UCSD-AML1 (cell line): ENCODE results near the gene TPRN.

Experiments used
- DNase-seq: peaks from one replicate; lab custom pipeline; 2025; ENCODE audit not compliant: unreplicated experiment; lab: John Stamatoyannopoulos, UW

TPRN gene

DNA sequence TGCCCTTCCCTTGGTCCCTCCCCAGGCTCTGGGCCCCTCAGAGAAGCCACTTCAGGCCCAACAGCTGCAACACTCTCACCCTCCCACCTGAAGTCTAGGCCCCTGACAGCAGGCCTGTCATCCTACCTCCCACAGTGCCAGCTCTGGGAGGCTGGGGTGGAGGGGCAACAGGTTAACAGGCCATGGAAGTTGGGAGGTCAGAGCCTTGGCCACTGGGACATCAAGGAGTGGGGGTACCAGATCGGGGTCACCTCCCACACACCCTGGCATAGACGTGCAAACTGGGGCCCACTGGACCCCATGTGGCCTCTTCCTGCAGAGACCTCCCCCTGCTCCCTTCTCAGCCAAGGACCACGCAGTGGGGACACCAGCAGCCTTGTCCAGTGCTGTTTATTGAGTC is 9.3 kb downstream of the TPRN start:
- DNase-seq = no peak

DNA sequence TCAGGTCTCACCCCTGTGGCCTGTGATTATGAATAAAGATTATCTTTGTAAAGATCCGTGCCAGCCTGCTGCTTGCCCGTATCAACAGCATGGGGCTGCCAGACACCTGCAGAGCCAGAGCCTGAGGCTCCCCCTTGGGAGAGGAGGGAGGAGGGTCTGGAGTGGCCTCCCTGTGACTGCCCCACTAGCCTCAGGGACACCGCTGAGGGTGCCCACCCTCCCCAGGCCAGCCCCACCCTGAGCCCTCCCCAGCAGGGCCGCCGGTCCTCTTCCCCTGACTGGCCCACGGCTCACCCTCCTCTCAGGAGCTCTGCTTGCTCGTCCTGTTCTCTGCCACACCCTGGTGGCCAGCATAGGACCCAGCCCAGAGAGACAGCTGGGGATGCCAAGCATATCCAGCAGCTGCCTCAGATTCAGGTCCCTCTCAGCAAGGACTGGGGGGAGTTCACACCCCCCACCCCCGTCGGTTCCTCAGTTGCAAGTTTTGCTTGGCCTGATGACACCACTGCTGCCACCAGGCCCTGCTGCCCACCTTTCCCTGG is 10.2 kb downstream of the TPRN start:
- DNase-seq = no peak

DNA sequence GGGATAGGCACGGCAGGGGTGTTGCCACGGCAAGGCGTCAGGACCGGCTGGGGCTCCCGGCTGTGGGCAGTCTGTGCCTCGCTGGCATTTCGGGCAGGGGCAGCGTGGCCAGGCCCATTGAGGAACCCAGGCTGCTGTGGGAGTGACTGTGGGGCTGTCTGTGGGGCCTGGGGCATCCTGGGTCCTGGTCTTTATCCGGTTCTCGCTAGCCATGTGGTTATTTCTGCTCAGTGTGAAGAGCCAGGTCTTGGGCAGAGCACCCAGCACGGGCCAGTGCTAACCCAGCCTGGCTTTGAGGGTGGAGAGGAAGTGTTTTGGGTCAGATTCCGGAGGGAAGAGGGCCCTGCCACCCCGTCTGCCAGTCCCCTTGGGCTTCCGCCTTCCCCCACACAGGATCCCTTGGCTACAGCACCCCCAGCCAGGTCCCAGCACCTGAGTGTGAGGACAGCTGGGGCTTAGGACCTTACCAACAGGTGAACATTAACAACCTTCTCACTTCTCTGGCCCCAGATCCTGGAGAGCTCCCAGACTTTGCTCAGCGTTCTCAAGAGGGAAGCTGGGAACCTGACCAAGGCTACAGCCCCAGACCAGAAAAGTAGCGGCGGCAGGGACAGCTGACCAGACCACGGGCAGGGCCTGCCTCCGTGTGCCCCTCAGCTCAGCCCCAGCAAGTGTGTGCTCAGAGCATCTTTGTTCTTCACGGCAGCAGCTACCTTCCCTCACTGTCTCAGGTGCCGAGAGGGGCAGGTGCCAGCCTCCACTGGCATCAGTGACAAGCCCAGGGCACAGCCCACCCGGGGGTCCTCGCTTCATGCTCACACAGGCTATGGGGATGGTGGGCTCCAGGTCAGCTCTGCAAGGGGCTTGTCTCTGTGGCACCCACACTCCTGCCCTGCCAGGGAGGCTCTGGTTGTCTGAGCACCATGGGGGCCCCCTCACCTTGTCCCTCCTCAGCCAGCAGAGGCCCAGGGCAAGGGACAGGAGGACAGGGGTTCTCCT is 10.9 kb downstream of the TPRN start:
- DNase-seq = no peak

DNA sequence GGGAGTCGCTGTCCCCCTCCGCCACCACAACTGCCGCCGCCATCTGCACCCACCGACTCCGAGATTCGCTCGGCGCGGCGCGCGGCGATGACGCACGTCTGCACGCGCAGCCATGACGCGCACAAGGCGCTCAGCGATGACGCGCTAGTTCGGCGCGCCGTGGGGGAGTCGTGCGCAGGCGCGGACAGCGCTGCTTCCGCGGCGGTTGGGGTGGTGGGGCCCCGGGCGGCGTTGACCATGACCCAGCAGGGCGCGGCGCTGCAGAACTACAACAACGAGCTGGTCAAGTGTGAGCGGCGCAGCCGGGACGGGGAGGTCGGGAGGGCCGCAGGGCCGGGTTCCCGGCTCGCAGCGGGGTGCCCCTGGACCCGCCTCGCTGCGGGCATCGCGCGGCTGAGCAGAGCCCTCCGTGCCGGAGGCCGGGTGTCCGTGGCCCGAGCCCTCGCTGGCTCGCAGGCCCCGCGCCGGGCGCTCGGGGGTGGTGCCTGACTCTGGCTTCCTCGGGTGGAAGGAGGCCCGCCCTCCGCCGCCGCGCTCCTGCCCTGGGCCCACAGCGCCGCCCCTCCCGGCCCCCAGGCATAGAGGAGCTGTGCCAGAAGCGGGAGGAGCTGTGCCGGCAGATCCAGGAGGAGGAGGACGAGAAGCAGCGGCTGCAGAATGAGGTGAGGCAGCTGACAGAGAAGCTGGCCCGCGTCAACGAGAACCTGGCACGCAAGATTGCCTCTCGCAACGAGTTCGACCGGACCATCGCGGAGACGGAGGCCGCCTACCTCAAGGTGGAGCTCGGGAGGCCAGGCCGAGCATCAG is 11.8 kb downstream of the TPRN start, which contains the start of the genes ANAPC2 and SSNA1:
TSS of gene ANAPC2 (minus strand) at position 71 of the 807 bp plus-strand sequence. CDS start at position 43, 28 bp downstream.
TSS of gene SSNA1 (plus strand) at position 187 of the 807 bp plus-strand sequence. CDS start at position 238, 51 bp downstream.
- DNase-seq = peak; percentile 97

DNA sequence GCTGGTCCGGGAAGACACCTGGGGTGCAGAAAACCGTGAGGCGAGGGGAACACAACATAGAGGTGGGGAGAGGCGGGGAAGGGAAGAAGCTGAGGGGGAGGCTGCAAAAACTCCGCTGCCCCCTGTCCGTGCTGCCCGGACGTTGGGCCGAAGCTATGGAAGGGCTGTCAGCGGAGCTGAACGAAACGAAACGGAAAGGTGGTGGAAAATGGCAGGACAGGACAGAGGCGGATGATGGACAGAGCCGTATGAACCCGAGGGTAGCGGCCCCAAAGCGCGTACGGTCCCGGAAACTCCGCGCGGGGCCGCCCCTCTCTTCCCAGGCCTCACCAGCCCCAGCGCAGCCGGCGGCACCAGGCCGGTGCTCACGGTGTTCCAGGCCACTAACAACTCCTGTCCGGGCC is 12.5 kb downstream of the TPRN start:
- DNase-seq = no peak

DNA sequence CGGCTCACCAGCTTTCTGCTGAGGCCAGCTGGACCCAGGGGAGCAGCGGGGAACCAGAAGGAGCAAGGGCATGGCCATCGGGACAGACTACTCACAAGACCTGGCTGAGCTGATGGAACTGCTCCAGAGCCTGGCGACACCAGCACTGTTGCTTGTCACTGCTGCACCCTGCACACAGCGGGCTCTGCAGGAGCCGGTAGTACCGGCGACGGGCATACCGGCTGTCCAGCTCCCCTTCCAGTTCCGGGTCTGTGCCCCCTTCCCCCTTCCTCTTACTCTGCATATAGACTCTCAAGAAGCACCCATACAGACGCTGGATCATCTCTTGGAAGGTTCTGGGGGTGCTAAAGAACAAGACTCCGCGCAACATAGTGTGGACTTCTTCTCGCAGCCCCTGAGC is 13.2 kb downstream of the TPRN start:
- DNase-seq = no peak

GRCh38 chr9:137186385-137186784 is 14.2 kb downstream of the TPRN start:
- no peak for DNase-seq

- no peak for DNase-seq
Observed at GRCh38 chr9:137185921-137186320, 14.6 kb downstream of the TPRN start.

- DNase-seq = no peak
Observed at GRCh38 chr9:137184881-137185660, 15.5 kb downstream of the TPRN start.

DNA sequence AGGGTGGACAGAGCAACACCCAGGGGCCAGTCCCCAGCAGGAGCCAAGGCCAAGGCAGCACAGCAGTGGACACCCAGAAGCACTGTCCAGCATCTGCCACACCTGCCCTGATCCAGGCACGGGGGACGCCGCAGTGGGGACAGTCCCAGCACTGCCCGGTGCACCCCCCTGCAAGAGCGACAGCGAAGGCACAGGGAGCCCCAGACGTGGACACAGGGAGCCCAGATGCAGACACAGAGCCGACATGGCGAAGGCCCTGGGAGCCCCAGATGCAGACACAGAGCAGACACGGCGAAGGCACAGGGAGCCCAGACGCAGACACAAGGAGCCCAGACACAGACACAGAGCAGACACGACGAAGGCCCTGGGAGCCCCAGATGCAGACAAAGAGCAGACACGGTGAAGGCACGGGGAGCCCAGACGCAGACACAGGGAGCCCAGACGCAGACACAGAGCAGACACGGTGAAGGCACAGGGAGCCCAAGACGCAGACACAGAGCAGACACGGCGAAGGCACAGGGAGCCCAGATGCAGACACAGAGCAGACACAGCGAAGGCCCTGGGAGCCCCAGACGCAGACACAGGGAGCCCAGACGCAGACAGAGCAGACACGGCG is 16.5 kb downstream of the TPRN start:
- DNase-seq = no peak

DNA sequence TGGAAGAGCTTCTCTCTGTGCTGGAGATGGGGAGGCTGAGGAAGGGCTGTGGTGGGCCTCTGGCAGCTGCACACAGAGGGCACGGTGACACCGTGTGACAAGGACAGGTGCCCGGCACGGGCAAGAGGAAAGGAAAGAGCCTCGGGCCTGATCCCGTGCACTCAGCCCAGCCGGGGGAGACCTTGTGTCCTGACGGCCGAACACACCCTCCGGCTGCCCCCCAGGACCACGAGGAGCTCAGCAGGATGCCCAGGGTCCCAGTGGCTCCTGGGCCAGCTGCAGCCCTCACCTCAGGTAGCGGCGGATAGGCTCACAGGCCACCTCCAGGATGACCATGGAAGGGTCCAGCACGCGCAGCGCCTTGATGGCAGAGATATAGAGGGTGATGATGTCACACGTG is 17.7 kb downstream of the TPRN start:
- DNase-seq = no peak

GRCh38 chr9:137181680-137182079 is 18.9 kb downstream of the TPRN start:
- DNase-seq = no peak

- DNase-seq = no peak
Observed at GRCh38 chr9:137180491-137180890, 20.1 kb downstream of the TPRN start.

DNA sequence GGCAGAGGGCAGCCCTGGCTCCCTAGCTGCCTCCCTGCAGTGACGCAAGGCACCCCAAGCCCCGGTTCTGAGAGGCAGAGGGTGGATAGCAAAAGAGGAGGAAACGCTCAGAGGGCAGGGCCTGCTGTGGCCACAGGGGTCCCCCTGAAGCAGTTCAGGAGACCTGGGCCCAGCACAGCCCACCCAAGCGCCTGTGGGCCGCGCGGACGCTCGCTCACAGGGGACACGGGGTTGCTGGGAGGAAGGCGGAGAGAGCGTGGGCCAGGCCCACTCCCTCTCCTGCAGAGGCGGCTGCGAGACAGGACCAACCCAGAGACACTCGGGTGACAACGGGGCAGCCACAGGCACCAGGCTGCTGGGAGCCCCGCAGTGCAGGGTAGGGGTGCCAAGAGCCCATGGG is 20.8 kb downstream of the TPRN start:
- no peak for DNase-seq

DNA sequence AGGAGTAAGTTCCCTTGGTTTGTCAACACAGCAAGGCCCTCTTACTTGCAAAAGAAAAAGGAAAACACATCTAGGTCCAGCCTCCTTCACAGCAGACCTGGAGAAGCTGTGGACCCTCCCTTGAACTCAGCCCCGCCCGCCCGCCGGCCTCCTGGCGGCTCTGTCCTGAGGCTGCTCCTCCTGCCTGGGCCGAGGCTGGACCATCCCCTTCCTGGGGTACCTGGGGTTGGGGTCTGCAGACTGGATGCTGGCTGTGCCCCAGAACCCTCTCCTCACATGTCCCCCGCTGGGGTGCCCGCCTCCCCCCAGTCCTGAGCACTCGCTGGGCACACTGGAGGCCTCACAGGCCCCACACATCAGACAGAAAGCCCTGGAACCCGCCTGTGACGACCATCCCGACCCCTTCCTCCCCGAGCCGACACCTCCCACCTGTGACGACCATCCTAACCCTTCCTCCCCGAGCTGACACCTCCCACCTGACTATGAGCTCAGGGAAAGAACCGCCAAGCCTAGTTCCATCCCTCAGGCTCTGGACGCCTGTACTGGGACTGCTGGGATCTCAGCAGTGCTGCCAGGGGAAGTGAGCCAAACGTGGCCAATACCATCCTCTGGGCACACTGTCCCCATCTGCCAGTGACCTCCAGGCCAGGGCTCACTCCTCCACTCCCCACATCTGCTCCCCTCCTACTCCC is 21.5 kb downstream of the TPRN start:
- no peak for DNase-seq

DNA sequence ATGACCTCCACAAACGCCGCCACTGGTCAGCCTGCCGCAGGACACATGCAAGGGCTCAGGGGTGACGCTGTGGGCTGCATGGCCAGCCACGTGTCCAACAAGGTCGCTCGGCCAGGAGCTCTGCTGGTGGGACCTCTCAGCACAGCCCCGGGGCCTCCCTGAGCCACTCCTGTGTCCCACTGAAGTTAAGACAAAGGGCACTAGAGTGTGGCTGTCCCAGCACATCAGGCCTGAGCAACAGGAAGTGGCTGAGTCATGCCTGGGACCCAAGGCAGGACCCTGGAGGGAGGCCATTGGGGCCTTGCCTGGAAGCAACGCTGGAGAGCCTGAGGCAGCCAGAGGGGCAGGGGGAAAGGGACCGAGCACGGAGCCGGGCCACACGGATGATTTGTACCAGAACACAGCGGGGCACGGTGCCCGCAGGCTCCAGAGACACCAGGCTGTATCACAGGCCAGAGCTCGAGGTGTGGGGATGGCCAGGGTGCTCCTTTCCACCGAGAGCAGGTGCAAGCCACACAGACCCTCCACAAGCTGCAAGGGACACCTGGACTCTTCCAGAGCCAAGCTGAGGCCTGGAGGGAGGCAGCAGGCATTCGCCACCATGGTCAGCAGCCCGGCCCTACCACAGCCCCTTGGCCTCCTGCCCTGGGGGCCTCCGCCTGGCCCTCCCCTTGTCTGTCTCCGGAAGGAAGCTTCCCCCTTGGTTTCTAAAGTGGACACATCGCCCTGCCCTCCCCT is 22.2 kb downstream of the TPRN start:
- DNase-seq = no peak

- no peak for DNase-seq
Observed at GRCh38 chr9:137176302-137177182, 24.0 kb downstream of the TPRN start.
